UCSD-AML1 (cell line): ENCODE measurements around the gene TMEM235.
A peak's percentile ranks its signal among the peaks of the same experiment; 100 is the strongest.

ENCODE experiments used
- DNase-seq: peaks from one replicate; lab custom pipeline; 2025; ENCODE audit not compliant: unreplicated experiment; lab: John Stamatoyannopoulos, UW

Gene TMEM235

GRCh38 chr17:78253946-78254672, 22.7 kb downstream of the TMEM235 start:
- DNase-seq: peak; percentile 83

- DNase-seq: no peak
Measured at GRCh38 chr17:78255029-78255656, 23.7 kb downstream of the TMEM235 start.

GRCh38 chr17:78255953-78256706, 24.7 kb downstream of the TMEM235 start:
- DNase-seq: no peak

GRCh38 chr17:78256707-78257591, 25.5 kb downstream of the TMEM235 start:
- DNase-seq: no peak

- DNase-seq: peak; percentile 50
Measured at GRCh38 chr17:78257810-78258322, 26.4 kb downstream of the TMEM235 start.

- DNase-seq: peak; percentile 81
Measured at GRCh38 chr17:78258323-78259191, 27.1 kb downstream of the TMEM235 start.

- DNase-seq: no peak
Measured at GRCh38 chr17:78259192-78259554, 27.7 kb downstream of the TMEM235 start.

GRCh38 chr17:78263063-78263735, 31.8 kb downstream of the TMEM235 start:
- DNase-seq: peak; percentile 80

- DNase-seq: no peak
Measured at GRCh38 chr17:78263736-78264340, 32.4 kb downstream of the TMEM235 start.

- no peak for DNase-seq
Measured at GRCh38 chr17:78264590-78264989, 33.2 kb downstream of the TMEM235 start.

- no peak for DNase-seq
Measured at GRCh38 chr17:78265121-78265520, 33.7 kb downstream of the TMEM235 start.

- DNase-seq: no peak
Measured at GRCh38 chr17:78266231-78266631, 34.8 kb downstream of the TMEM235 start.

- DNase-seq: no peak
Measured at GRCh38 chr17:78266771-78267170, 35.3 kb downstream of the TMEM235 start.

GRCh38 chr17:78267253-78268073, 36.0 kb downstream of the TMEM235 start:
- DNase-seq: no peak

- DNase-seq: no peak
Measured at GRCh38 chr17:78268191-78268874, 36.9 kb downstream of the TMEM235 start.

GRCh38 chr17:78268951-78269905, 37.8 kb downstream of the TMEM235 start:
- no peak for DNase-seq
